Aortic smooth muscle cell (primary cell): ENCODE data around the gene TRIO. TPM values are rescaled to one million over a fixed set of nuclear protein-coding genes. Genes with fewer than 3 reads are reported as not detected.

Experiments used
- total RNA-seq: library from RNA; depleted of rRNA; stranded (reverse); fragments of >200 nt; gene quantifications from 2 replicates; pipeline ENCODE4 v1.2.3, GENCODE V29; 2014

Gene TRIO
- total RNA-seq = 99.9 and 131 TPM in 2 replicates

GRCh38 chr5:14142827-14143545, at the start of gene TRIO:
TSS of gene TRIO (plus strand) at chr5:14143342. CDS start at chr5:14143726, 384 bp downstream.

Other genes starting within 250 kb of the TRIO start
- gene DNAH5, start 198.7 kb upstream of the TRIO start, total RNA-seq = 0.06 and 0.13 TPM in 2 replicates